Measurements from ENCODE around the gene MAD1L1. TPM values are rescaled to one million over a fixed set of nuclear protein-coding genes. Genes with fewer than 3 reads are reported as not detected.

The MAD1L1 gene
- total RNA-seq, 1 experiment from 2014 or later, result 43.8 TPM

GRCh38 chr7:2066251-2066919 lies 166.4 kb downstream of the MAD1L1 start:
- Mint-ChIP-seq H3K27me3 (ENCODE audit: low read depth) (no peaks in the 10 kb centered on the region), H3K9me3 (no peaks in the 10 kb centered on the region; the same call in 1 of the 2 replicates), H3K4me1 (no peaks in the 10 kb centered on the region), H3K4me3 (no peak overlapping the region), H3K36me3 (peaks cover 12% of the 10 kb centered on the region), H3K27ac (no peak overlapping the region)
- DNase-seq (ENCODE audit: low spot score) (no peak), ATAC-seq (no peak)
- no peak for TF ChIP-seq TEAD1 (CRISPR knock-in tag; IDR thresholded peaks at IDR 0.05)
- POLR2A ChIA-PET, result no interaction called here
- CTCF ChIA-PET, result no interaction called here

GRCh38 chr7:2065528-2065927 lies 167.2 kb downstream of the MAD1L1 start:
- ChIA-PET CTCF (no interaction called here), POLR2A (no interaction called here)
- Mint-ChIP-seq H3K4me1 (no peaks in the 10 kb centered on the region), H3K9me3 (peaks cover 5% of the 10 kb centered on the region), H3K27me3 (ENCODE audit: low read depth) (peaks cover 2% of the 10 kb centered on the region; the same call in 1 of the 2 replicates), H3K4me3 (no peak overlapping the region), H3K27ac (no peak overlapping the region), H3K36me3 (peaks cover 17% of the 10 kb centered on the region)
- ATAC-seq (no peak), DNase-seq (ENCODE audit: low spot score) (no peak)
- TF ChIP-seq TEAD1 (CRISPR knock-in tag; IDR thresholded peaks at IDR 0.05), result no peak
- TF ChIP-seq, protein P1, sequence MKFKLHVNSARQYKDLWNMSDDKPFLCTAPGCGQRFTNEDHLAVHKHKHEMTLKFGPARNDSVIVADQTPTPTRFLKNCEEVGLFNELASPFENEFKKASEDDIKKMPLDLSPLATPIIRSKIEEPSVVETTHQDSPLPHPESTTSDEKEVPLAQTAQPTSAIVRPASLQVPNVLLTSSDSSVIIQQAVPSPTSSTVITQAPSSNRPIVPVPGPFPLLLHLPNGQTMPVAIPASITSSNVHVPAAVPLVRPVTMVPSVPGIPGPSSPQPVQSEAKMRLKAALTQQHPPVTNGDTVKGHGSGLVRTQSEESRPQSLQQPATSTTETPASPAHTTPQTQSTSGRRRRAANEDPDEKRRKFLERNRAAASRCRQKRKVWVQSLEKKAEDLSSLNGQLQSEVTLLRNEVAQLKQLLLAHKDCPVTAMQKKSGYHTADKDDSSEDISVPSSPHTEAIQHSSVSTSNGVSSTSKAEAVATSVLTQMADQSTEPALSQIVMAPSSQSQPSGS (CRISPR knock-in tag; IDR thresholded peaks at IDR 0.05; ENCODE audit: borderline replicate concordance, low read depth), result no peak
- TF ChIP-seq MYBL2 (CRISPR knock-in tag; IDR thresholded peaks at IDR 0.05), result no peak
- TF ChIP-seq TCF7 (CRISPR knock-in tag; IDR thresholded peaks at IDR 0.05; ENCODE audit: low read depth), result no peak
- TF ChIP-seq ESRRA (CRISPR knock-in tag; IDR thresholded peaks at IDR 0.05; ENCODE audit: borderline replicate concordance), result no peak
- no peak for TF ChIP-seq USF2 (CRISPR knock-in tag; IDR thresholded peaks at IDR 0.05)
- TF ChIP-seq ETV6 (CRISPR knock-in tag; IDR thresholded peaks at IDR 0.05), result no peak
- TF ChIP-seq, protein P2, sequence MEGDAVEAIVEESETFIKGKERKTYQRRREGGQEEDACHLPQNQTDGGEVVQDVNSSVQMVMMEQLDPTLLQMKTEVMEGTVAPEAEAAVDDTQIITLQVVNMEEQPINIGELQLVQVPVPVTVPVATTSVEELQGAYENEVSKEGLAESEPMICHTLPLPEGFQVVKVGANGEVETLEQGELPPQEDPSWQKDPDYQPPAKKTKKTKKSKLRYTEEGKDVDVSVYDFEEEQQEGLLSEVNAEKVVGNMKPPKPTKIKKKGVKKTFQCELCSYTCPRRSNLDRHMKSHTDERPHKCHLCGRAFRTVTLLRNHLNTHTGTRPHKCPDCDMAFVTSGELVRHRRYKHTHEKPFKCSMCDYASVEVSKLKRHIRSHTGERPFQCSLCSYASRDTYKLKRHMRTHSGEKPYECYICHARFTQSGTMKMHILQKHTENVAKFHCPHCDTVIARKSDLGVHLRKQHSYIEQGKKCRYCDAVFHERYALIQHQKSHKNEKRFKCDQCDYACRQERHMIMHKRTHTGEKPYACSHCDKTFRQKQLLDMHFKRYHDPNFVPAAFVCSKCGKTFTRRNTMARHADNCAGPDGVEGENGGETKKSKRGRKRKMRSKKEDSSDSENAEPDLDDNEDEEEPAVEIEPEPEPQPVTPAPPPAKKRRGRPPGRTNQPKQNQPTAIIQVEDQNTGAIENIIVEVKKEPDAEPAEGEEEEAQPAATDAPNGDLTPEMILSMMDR (IDR thresholded peaks at IDR 0.05), result no peak
- TF ChIP-seq ATF1 (CRISPR knock-in tag; IDR thresholded peaks at IDR 0.05), result no peak
- TF ChIP-seq, protein P3, sequence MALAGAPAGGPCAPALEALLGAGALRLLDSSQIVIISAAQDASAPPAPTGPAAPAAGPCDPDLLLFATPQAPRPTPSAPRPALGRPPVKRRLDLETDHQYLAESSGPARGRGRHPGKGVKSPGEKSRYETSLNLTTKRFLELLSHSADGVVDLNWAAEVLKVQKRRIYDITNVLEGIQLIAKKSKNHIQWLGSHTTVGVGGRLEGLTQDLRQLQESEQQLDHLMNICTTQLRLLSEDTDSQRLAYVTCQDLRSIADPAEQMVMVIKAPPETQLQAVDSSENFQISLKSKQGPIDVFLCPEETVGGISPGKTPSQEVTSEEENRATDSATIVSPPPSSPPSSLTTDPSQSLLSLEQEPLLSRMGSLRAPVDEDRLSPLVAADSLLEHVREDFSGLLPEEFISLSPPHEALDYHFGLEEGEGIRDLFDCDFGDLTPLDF (CRISPR knock-in tag; IDR thresholded peaks at IDR 0.05), result no peak
- no peak for TF ChIP-seq ZNF138 (CRISPR knock-in tag; conservative IDR thresholded peaks at IDR 0.05)

GRCh38 chr7:2063563-2064260 lies 169.0 kb downstream of the MAD1L1 start:
- POLR2A ChIA-PET, result no interaction called here
- no peak for TF ChIP-seq NFYB (CRISPR knock-in tag; conservative IDR thresholded peaks at IDR 0.05; ENCODE audit: low read depth)
- DNase-seq (ENCODE audit: low spot score) (no peak), ATAC-seq (peak; percentile 52)
- Mint-ChIP-seq H3K4me1 (no peaks in the 10 kb centered on the region), H3K4me3 (no peak overlapping the region), H3K9me3 (peaks cover 16% of the 10 kb centered on the region), H3K27me3 (ENCODE audit: low read depth) (peaks cover 2% of the 10 kb centered on the region; the same call in 1 of the 2 replicates), H3K36me3 (peaks cover 27% of the 10 kb centered on the region), H3K27ac (no peak overlapping the region; the same call in 1 of the 2 replicates)
- CTCF ChIA-PET, result interaction anchor here (0.5 to 1.5 kb wide), 7 partner anchors 23 to 998 kb away, joined by 3 to 5 read pairs (median 3); no protein-coding TSS in a partner anchor
